Hepatocyte (in vitro differentiated cells): ENCODE data around the gene SSH3.

Source experiments
- CTCF ChIP-seq: fragments of 200-600 bp; sonication (generic); IDR thresholded peaks from 2 replicates; pipeline ENCODE4 v1.5.1; 2016; ENCODE audit warnings: antibody characterized with exemption, mild to moderate bottlenecking; ENCODE audit not compliant: poor library complexity
- EZH2 ChIP-seq: fragments of 200-600 bp; sonication (generic); IDR thresholded peaks from 2 replicates; pipeline ENCODE4 v1.6.1; 2016; ENCODE audit warnings: antibody characterized with exemption, mild to moderate bottlenecking, borderline replicate concordance
- EZH2phosphoT487 ChIP-seq: fragments of 200-600 bp; sonication (generic); IDR thresholded peaks from one replicate; pipeline ENCODE4 v1.6.1; 2018; ENCODE audit warnings: antibody characterized with exemption, mild to moderate bottlenecking, low read depth, moderate library complexity; ENCODE audit not compliant: unreplicated experiment, severe bottlenecking

- TF ChIP-seq CTCF (no peak), EZH2phosphoT487 (no peak), EZH2 (no peak)
Observed at GRCh38 chr11:67289651-67290479, 13.5 kb upstream of the SSH3 start.
